HUES6 (cell line): ENCODE data around the gene ME3.

ENCODE experiments used
- H3K27ac ChIP-seq: 2 replicates; pipeline ENCODE4 v1.7.0; 2013; ENCODE audit warnings: low read depth, mild to moderate bottlenecking, low read length, inconsistent platforms
- H3K27me3 ChIP-seq: 2 replicates; pipeline ENCODE4 v1.6.1; 2013; ENCODE audit warnings: low read length; ENCODE audit not compliant: control insufficient read depth, insufficient read depth
- H3K36me3 ChIP-seq: 2 replicates; pipeline ENCODE4 v1.6.1; 2013; ENCODE audit warnings: low read length; ENCODE audit not compliant: control insufficient read depth, insufficient read depth
- H3K4me1 ChIP-seq: 2 replicates; pipeline ENCODE4 v1.6.1; 2013; ENCODE audit warnings: low read length; ENCODE audit not compliant: control insufficient read depth, insufficient read depth
- H3K4me3 ChIP-seq: 2 replicates; pipeline ENCODE4 v1.5.1; 2013; ENCODE audit warnings: low read depth, low read length
- H3K9ac ChIP-seq: one replicate; pipeline ENCODE4 v1.6.1; 2013; ENCODE audit warnings: mild to moderate bottlenecking, low read length
- H3K9me3 ChIP-seq: 2 replicates; pipeline ENCODE4 v1.6.1; 2013; ENCODE audit warnings: low read depth, low read length; ENCODE audit not compliant: control insufficient read depth, insufficient read depth

ME3 gene

DNA sequence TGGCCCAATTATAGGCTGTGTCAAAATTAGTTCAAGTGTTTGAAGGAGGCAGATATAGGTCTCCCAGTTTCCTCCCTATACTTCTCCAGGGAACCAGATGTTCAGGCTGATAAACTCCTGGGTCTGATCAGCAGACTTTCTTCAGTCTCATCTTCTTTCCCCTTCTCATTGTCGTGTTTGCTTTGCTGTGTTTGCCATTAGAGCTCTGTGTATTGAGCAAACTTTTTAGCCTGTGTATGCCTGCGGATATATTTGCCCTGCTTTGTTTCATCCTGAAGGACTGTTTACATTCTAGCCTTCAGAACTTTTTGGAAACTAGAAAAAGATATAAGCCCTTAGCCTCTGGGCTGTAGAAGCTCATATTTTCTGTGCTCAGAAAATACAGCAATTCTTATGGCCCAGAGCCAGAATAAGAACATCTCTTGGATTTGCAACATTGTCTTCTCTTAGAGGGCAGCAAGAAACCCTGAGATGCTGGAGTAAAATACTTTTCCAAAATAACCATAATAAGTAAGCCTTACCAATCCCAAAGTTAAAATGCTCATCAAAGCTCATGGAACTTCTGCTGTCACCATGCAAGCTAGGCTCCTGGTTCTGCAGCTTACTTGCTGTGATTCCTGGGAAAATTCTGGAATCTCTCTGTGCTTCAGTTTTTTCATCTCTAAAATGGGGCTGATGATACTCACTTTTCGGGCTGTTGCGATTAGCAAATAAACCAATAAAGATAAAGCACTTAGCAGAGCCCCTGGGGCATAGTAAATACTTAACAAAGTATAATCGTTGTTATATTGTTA lies 34.1 kb upstream of the ME3 start:
- H3K27me3 ChIP-seq, result no peaks in the 10 kb centered on the region
- H3K36me3 ChIP-seq, result no peaks in the 10 kb centered on the region
- no peak overlapping the region for H3K4me3 ChIP-seq
- no peak overlapping the region for H3K9ac ChIP-seq
- peaks cover 7% of the 10 kb centered on the region; the same call in 1 of the 2 replicates for H3K9me3 ChIP-seq
- no peak overlapping the region for H3K27ac ChIP-seq
- no peaks in the 10 kb centered on the region for H3K4me1 ChIP-seq

DNA sequence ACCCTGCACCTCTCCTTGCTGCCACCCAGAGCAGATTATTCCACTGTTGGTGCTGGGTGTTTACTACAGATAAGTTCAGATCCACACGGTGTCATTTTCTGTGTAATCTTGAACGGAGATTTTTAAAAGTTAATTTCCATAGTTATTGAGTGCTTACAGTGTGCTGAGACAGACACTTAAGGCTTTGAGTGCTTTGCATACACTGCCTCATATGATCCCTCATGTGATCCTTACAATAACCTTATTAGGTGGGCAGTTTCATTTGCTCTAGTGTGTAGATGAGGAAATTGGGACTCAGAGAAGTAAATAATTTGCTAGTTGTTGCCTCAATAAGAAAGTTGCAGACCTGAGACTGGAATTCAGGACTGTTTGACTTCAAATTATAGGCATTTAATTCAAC lies 32.3 kb upstream of the ME3 start:
- Histone ChIP-seq H3K36me3 (no peaks in the 10 kb centered on the region), H3K4me3 (no peak overlapping the region), H3K9me3 (no peaks in the 10 kb centered on the region), H3K4me1 (peaks cover 6% of the 10 kb centered on the region; the same call in 1 of the 2 replicates), H3K27ac (no peak overlapping the region), H3K9ac (no peak overlapping the region), H3K27me3 (no peaks in the 10 kb centered on the region)

DNA sequence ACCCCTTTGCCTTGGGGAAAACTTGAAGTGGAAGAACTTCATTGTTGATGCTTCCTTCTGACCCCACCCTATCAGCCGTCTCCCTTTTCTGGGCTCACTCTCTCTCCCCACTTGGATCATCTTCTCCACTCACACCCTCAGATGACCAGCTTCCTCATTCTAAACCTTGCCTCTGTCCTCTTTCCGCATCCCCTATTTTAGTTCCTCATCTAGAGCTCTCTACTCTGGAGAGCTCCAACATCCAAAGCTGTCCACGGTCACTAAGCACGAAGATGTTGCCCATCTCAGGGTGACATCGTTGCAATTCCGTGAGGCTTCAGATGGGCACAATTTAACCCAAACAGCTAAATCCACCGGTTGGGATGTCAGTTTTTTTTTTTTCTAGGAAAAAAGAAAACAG lies 31.6 kb upstream of the ME3 start:
- Histone ChIP-seq H3K4me1 (peaks cover 9% of the 10 kb centered on the region), H3K9me3 (no peaks in the 10 kb centered on the region), H3K27me3 (no peaks in the 10 kb centered on the region), H3K9ac (no peak overlapping the region), H3K27ac (no peak overlapping the region), H3K36me3 (no peaks in the 10 kb centered on the region), H3K4me3 (no peak overlapping the region)

DNA sequence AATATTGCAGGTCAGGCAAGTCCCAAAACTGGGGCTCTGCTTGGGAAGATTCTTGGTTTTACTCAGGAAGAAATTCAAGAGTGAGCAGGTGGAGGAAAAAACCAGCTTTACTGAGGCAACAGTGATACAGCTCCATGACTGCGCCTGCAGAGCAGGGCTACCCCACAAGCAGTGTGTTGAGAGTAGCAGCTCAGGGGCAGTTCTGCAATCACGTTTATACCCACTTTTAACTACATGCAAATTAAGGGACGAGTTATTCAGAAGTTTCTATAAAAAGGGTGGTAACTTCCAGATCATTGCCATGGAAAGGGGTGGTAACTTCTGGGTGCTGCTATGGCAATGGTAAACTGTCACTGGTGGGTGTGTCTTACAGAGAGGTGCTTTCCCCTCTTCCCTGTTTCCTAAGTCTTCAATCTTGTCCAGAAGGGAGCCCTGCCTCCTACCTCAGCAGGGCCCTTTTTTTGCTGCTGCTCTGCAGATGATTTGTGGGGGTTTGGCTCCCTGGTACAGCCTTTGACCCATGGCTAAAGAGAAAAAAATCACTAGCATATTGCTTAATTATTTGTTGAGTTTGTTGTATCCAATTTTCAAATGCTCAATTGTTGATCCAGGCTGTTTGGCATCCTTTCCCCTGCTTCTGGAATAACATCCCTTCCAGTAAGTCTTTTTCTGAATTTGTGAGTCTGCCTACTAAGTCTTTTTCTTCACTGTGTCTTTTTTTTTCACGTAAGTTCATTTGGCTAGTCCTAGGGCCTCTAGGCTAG lies 30.0 kb upstream of the ME3 start:
- H3K27ac ChIP-seq, result no peak overlapping the region

DNA sequence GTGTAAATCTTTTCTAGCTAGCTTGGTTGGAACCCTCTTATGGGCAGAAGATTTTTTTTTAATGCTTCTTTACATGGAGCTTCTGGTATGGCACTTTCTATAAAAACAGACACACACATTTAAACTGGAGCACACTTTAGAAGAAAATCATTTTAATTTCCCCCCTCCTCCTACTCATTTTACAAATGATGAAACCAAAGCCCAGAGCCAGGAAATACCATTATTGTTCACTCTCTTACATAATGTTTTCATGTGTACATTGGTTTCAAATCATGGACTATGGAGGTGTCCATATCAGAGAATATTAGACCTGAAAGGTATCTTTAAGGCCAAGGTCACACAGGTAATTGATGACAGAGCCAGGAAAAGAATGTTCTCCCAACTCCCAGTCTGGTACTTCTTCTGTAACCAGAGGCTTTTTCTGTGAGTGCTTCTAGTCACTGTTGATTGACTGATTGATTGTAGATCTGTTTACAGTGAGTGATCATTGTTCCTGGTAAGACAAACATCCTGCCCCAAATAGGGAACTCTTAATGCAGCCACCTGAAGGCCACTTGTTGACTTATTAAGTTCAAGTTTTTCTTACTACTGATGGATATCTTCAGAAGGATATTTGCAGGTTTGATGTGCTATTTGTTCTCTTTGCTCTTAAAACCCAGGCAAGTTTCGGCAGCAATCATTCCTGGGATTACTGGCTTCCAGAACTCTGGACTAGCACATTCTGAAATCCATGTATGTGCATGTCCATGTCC lies 26.8 kb upstream of the ME3 start:
- Histone ChIP-seq H3K4me1 (peaks cover 9% of the 10 kb centered on the region), H3K27ac (no peak overlapping the region), H3K9me3 (no peaks in the 10 kb centered on the region), H3K27me3 (no peaks in the 10 kb centered on the region), H3K4me3 (no peak overlapping the region), H3K9ac (no peak overlapping the region), H3K36me3 (no peaks in the 10 kb centered on the region)

More for the DNA sequence above, 30.0 kb upstream of the ME3 start:
- H3K27me3 ChIP-seq, result no peaks in the 10 kb centered on the region
- H3K4me1 ChIP-seq, result peaks cover 9% of the 10 kb centered on the region
- H3K36me3 ChIP-seq, result no peaks in the 10 kb centered on the region
- no peak overlapping the region for H3K9ac ChIP-seq
- no peak overlapping the region for H3K4me3 ChIP-seq
- no peaks in the 10 kb centered on the region for H3K9me3 ChIP-seq

DNA sequence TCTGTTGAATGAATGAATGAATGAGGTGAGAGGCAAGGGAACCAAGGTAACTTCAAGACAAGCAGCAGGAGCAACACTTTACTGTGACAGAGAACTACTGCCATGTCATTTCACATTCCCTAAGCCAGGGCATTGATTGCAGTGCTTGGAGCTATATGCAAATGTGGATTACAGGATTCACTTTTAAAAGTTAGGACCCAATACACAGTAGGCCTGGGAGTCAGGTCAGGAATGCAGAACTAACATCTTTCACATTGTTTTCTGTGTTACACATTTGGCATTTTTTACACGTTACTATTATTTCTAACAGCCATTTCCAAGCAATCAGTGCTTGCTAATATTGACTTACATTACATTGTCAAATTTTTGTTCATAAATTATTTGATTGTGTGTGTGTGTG lies 26.2 kb upstream of the ME3 start:
- no peak overlapping the region for H3K27ac ChIP-seq
- no peak overlapping the region for H3K4me3 ChIP-seq
- no peaks in the 10 kb centered on the region for H3K9me3 ChIP-seq
- no peaks in the 10 kb centered on the region for H3K36me3 ChIP-seq
- peaks cover 9% of the 10 kb centered on the region for H3K4me1 ChIP-seq
- H3K27me3 ChIP-seq, result no peaks in the 10 kb centered on the region
- no peak overlapping the region for H3K9ac ChIP-seq

DNA sequence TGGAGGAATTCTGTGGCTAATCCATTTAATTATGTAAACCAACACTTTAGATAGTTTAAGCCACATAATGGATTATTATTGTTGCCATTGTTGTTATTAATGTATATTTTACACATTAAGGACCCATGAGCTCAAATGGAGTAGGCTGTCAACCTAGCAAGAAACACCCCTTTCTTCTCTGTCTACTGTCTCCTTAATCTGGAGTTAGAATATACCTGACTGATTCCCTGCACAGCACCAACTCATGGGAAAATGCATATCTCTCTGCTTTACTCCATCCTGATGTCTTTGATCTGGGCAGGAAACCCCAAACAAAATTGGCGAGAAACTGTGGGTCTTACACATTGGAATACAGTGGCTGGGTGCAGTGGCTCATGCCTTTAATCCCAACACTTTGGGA lies 24.0 kb upstream of the ME3 start:
- no peak overlapping the region for H3K27ac ChIP-seq
- no peak overlapping the region for H3K9ac ChIP-seq

DNA sequence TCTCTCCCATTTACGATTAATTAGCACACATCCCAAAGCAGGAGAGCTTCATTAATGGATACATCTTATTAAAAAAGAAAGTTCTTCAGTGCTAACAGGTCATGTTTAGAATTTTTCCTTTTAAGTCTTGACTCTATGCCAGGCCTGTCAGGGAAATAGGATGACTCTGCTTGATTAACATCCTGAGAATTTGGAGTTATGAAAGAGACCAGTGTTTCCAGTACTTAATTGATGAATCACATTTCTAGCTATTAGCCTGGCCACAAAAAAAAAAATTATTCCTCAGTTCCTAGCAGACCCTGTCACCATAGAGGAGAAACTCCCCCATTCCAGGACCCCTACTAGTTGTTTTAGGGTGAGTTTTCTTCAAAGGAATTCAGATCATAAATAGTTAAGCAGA lies 23.6 kb upstream of the ME3 start:
- no peak overlapping the region for H3K9ac ChIP-seq
- H3K27ac ChIP-seq, result no peak overlapping the region
- H3K4me3 ChIP-seq, result no peak overlapping the region

More for the DNA sequence above, 24.0 kb upstream of the ME3 start:
- Histone ChIP-seq H3K36me3 (no peaks in the 10 kb centered on the region), H3K4me1 (peaks cover 9% of the 10 kb centered on the region), H3K4me3 (no peak overlapping the region), H3K9me3 (no peaks in the 10 kb centered on the region), H3K27me3 (no peaks in the 10 kb centered on the region)

DNA sequence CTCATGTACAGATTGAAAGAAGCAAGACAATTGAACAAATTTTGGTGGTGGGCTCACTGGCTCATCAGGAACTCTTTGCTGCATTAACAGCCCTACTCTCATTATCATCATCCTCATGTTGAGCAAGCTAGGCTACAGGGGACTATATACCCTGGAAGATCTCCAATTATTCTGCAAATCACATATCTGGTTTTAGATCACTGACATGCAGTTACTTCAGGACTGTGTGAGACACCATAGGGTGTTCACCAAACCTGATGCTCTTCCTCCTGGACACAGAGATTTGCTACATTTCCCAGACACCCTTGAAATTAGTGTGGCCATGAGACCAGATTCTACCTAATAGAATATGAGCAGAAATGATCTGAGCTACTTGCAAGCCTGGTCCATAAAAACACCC lies 23.0 kb upstream of the ME3 start:
- Histone ChIP-seq H3K36me3 (no peaks in the 10 kb centered on the region), H3K27ac (no peak overlapping the region), H3K9ac (no peak overlapping the region), H3K27me3 (no peaks in the 10 kb centered on the region), H3K4me1 (peaks cover 8% of the 10 kb centered on the region), H3K4me3 (no peak overlapping the region), H3K9me3 (no peaks in the 10 kb centered on the region)

More for the DNA sequence above, 23.6 kb upstream of the ME3 start:
- Histone ChIP-seq H3K27me3 (no peaks in the 10 kb centered on the region), H3K36me3 (no peaks in the 10 kb centered on the region), H3K4me1 (peaks cover 9% of the 10 kb centered on the region), H3K9me3 (no peaks in the 10 kb centered on the region)

DNA sequence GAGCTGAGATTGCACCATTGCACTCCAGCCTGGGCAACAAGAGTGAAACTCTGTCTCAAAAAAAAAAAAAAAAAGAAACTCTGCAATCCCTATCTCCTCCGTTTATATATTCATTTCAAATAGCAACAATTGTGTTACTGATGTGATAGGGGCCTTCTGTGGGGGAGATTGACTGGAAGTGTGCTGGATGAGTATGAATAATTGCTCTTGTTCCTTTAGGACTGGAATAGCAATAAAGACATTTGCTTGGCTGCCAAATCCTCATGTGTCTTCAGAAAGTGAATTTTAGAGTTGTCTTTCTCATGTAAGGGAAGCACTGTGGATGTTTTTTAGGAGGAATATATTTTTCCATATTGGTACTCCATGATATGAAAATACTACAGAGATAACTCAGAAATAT lies 21.1 kb upstream of the ME3 start:
- Histone ChIP-seq H3K9me3 (no peaks in the 10 kb centered on the region), H3K9ac (no peak overlapping the region), H3K27ac (no peak overlapping the region), H3K27me3 (no peaks in the 10 kb centered on the region), H3K4me3 (no peak overlapping the region), H3K36me3 (no peaks in the 10 kb centered on the region), H3K4me1 (peaks cover 3% of the 10 kb centered on the region; the same call in 1 of the 2 replicates)

DNA sequence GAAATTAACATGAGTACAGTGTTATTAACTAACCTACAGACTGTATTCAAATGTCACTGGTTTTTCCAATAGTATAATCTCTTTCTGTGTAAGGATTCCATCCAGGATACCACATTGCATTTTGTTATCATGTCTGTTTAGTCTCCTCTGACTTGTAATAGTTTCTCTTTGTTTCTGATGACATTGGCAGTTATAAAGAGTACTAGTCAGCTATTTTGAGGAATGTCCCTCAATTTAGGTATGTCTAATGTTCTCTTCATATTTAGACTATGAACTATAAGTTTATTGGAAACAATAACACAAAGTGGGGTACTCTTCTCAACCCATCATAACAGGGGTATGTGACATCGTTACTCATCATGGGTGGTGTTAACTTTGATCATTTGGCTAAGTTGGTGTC lies 20.3 kb upstream of the ME3 start:
- Histone ChIP-seq H3K9me3 (no peaks in the 10 kb centered on the region), H3K36me3 (no peaks in the 10 kb centered on the region), H3K4me1 (peaks cover 6% of the 10 kb centered on the region; the same call in 1 of the 2 replicates), H3K9ac (no peak overlapping the region), H3K27ac (no peak overlapping the region), H3K4me3 (no peak overlapping the region), H3K27me3 (no peaks in the 10 kb centered on the region)
